GM20000 (cell line): ENCODE data around the gene AMPD1.

ENCODE experiments used
- DNase-seq: peaks from one replicate; pipeline ENCODE4 v3.0.0; 2012; ENCODE audit warnings: low spot score
- TF ChIP-seq, protein P1 (sequence below): IDR thresholded peaks from 2 replicates; pipeline ENCODE4 v1.5.1; 2012; ENCODE audit warnings: mild to moderate bottlenecking, control low read depth; ENCODE audit errors: extremely low read depth, missing control alignments

The AMPD1 gene

DNA sequence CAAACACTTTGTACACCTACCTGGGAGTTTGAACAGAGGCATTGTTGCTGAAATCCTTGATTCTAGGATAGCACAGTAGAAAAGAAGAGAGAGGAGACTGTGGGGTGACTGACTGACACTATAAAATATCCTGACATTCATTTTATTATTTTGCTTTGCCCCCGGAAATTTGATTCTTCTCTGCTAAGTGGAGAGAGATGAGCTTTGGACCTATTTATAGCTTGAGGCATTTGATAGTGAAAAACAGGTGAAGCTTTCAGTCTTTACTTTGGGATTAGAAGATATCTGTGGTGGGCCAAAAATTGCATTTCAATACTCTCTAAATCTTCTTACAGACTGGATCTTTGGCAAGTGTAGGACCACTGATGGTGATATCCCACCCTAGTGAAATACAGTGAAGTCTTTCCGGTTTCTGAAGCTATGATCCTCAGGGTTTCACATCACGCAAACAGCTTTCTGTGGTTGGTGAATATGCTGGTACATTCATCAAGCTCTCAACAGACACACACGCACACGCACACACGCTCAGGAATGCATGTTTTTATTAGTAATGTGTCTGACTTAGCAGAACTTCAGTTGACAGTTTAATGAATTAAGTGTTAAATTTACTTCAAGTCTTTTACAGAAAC is at the start of gene AMPD1:
Gene AMPD1, minus strand, starts transcription at position 117 of the 629 bp plus-strand sequence. Its CDS starts 75 bp downstream, at position 42.
- no peak for DNase-seq
- TF ChIP-seq, protein P1, sequence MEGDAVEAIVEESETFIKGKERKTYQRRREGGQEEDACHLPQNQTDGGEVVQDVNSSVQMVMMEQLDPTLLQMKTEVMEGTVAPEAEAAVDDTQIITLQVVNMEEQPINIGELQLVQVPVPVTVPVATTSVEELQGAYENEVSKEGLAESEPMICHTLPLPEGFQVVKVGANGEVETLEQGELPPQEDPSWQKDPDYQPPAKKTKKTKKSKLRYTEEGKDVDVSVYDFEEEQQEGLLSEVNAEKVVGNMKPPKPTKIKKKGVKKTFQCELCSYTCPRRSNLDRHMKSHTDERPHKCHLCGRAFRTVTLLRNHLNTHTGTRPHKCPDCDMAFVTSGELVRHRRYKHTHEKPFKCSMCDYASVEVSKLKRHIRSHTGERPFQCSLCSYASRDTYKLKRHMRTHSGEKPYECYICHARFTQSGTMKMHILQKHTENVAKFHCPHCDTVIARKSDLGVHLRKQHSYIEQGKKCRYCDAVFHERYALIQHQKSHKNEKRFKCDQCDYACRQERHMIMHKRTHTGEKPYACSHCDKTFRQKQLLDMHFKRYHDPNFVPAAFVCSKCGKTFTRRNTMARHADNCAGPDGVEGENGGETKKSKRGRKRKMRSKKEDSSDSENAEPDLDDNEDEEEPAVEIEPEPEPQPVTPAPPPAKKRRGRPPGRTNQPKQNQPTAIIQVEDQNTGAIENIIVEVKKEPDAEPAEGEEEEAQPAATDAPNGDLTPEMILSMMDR = no peak

DNA sequence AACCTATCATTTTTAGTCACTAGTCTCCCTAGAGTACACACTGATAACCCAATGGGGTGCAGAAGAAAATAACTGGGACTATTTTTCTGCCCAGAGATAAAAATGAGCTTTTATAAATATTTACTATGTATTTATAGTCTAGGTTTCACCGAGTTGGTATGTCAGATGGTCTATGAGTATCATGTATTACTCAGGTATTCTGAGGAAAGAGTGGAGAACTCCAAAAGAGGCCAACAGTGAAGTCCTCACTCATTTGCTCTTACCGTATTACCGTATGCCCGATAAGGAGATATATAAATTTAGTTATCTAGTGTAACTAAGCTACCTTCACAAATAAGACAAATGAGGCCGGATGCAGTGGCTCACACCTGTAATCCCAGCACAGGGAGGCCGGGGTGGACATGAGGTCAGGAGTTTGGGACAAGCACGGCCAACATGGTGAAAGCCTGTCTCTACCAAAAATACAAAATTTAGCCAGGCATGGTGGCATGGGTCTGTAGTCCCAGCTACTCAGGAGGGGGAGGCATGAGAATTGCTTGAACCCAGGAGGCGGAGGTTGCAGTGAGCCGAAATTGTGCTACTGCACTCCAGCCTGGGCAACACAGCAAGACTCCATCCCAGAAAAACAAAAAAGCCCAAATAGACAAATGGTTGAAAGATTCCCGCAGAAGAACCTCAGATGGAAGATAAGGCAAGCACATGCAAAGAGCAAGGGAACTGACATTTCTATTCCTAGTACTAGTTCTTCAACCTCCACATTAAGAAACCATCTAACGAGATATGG is 46.8 kb upstream of the AMPD1 start:
- DNase-seq = no peak
- TF ChIP-seq, protein P1 = no peak

DNA sequence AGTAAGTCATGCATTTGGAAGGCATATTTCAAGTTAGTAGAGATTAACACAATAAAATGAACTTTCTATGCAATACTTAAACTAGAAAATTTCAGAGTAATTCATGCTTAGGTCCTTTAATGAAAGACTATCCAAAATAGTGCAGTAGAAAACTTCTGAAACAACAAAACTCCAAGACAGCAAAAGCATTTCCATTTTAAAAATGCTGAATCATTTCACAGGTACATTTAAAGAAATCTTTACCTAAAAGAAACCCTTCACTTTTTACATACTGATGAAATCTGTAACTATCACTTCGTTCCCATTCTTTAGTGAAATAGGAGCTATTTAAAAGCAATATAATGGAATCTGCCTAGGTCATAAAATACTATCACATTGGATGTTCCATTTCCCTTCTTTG is 45.0 kb upstream of the AMPD1 start:
- no peak for DNase-seq
- TF ChIP-seq, protein P1 = no peak

- no peak for DNase-seq
- TF ChIP-seq, protein P1 = no peak
Measured at GRCh38 chr1:114737314-114737849, 42.0 kb upstream of the AMPD1 start.

- no peak for DNase-seq
- TF ChIP-seq, protein P1 = no peak
Measured at GRCh38 chr1:114735479-114735878, 40.1 kb upstream of the AMPD1 start.

GRCh38 chr1:114729782-114730181 is 34.4 kb upstream of the AMPD1 start:
- TF ChIP-seq, protein P1 = no peak

GRCh38 chr1:114728553-114728952 is 33.2 kb upstream of the AMPD1 start:
- DNase-seq = no peak
- TF ChIP-seq, protein P1 = no peak

More at GRCh38 chr1:114729782-114730181, 34.4 kb upstream of the AMPD1 start:
- no peak for DNase-seq
